Retinal pigment epithelial cell (primary cell): ENCODE measurements around the gene PRR9.

Experiments
- DNase-seq: peaks from one replicate; pipeline ENCODE4 v3.0.0-alpha.2; 2010; ENCODE audit warnings: low read depth
- H3K4me3 ChIP-seq: 2 replicates; pipeline ENCODE4 v1.5.1; 2011; ENCODE audit warnings: mild to moderate bottlenecking, low read length, control low read depth, moderate library complexity
- TF ChIP-seq, protein P1 (sequence below): conservative IDR thresholded peaks from 2 replicates; pipeline ENCODE4 v1.5.1; 2011; ENCODE audit warnings: low read depth, low read length, control low read depth, inconsistent platforms

PRR9 gene

DNA sequence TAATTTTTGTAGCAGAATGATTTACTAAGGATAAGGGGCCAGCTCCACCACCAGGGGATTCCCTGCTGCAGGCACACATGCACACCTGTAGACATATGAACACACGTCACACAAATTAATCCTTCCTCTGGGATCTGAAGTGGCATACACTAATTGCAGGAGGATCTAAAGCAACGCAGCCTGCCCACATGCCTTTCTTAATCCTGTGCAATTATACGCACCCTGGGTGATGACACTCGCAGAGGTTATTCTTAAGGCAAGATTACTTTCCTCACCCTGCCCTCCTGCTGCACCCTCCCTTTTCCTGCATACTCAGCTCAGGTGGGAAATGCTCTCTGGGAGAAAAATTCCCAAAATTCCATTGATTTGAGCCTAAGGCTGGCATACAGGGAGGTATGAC, 34.6 kb downstream of the PRR9 start:
- DNase-seq: no peak
- no peak overlapping the region for H3K4me3 ChIP-seq
- TF ChIP-seq, protein P1, sequence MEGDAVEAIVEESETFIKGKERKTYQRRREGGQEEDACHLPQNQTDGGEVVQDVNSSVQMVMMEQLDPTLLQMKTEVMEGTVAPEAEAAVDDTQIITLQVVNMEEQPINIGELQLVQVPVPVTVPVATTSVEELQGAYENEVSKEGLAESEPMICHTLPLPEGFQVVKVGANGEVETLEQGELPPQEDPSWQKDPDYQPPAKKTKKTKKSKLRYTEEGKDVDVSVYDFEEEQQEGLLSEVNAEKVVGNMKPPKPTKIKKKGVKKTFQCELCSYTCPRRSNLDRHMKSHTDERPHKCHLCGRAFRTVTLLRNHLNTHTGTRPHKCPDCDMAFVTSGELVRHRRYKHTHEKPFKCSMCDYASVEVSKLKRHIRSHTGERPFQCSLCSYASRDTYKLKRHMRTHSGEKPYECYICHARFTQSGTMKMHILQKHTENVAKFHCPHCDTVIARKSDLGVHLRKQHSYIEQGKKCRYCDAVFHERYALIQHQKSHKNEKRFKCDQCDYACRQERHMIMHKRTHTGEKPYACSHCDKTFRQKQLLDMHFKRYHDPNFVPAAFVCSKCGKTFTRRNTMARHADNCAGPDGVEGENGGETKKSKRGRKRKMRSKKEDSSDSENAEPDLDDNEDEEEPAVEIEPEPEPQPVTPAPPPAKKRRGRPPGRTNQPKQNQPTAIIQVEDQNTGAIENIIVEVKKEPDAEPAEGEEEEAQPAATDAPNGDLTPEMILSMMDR: no peak

DNA sequence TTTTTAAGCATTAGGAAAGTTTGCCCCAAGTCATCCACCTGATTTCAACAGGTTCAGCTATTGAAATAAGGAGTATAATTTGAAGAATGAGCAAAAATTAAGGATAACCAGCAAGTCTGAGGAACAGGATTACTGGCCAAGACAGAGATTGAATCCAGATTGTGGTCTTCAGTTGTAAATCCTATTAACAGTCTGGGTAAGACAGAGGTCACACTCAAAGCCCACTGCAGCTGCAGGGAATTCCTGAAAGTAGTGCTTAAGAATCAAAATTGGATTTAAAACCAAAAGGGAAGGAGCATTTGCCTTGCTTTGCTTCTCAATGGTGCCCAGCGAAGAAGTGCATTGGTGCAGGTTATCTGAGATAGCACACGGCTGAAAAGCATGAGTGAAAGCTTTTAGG, 35.7 kb downstream of the PRR9 start:
- DNase-seq: no peak
- TF ChIP-seq, protein P1: no peak
- no peak overlapping the region for H3K4me3 ChIP-seq

DNA sequence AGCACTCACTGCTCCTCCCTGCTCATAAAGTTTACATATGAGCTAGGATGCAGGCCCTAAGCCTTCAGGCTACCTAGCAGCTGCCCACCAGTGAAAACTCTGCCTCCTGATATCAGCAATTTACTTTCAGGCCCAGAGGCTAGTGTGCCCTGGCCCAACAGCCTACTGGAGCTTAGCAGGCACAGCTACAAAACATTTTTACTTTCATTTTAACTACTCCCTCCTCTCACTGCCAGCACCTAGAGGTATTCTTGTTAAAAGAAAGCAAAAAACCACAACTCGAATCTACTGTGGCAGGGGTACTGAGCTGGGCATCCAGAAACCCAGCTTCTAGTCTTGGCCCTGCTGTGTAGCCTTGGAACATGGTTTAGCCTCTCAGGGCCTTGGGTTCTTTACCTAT, 36.3 kb downstream of the PRR9 start:
- TF ChIP-seq, protein P1: no peak
- H3K4me3 ChIP-seq: no peak overlapping the region
- no peak for DNase-seq

GRCh38 chr1:153259387-153259786, 42.0 kb downstream of the PRR9 start, which contains the start of gene LORICRIN:
Gene LORICRIN (plus strand): TSS chr1:153259687. CDS start chr1:153260950, 1,263 bp downstream.
- H3K4me3 ChIP-seq: no peak within 1 kb of the TSS
- TF ChIP-seq, protein P1: no peak
- no peak for DNase-seq

GRCh38 chr1:153260585-153261280, 43.3 kb downstream of the PRR9 start:
- TF ChIP-seq, protein P1: no peak
- no peak for DNase-seq
- H3K4me3 ChIP-seq: no peak overlapping the region

DNA sequence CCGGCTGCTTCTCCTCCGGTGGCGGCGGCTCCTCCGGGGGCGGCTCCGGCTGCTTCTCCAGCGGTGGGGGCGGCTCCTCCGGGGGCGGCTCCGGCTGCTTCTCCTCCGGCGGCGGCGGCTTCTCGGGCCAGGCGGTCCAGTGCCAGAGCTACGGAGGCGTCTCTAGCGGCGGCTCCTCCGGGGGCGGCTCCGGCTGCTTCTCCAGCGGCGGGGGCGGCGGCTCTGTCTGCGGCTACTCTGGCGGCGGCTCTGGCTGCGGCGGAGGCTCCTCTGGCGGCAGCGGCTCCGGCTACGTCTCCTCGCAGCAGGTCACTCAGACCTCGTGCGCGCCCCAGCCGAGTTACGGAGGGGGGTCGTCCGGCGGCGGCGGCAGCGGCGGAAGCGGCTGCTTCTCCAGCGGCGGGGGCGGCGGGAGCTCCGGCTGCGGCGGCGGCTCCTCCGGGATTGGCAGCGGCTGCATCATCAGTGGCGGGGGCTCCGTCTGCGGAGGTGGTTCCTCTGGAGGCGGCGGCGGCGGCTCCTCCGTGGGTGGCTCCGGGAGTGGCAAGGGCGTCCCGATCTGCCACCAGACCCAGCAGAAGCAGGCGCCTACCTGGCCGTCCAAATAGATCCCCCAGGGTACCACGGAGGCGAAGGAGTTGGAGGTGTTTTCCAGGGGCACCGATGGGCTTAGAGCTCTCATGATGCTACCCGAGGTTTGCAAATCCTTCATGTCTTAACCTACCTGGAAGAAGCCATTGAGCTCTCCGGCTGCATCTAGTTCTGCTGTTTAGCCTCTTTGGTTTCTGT, 44.1 kb downstream of the PRR9 start:
- DNase-seq: no peak
- peak overlapping the region; percentile 37 for H3K4me3 ChIP-seq
- TF ChIP-seq, protein P1: no peak

GRCh38 chr1:153262070-153262366, 44.6 kb downstream of the PRR9 start:
- no peak for DNase-seq
- no peak overlapping the region for H3K4me3 ChIP-seq
- TF ChIP-seq, protein P1: no peak
